PC-9 (cell line): ENCODE measurements around the gene CD86.

Experiments
- CTCF ChIP-seq: fragments of 200-600 bp; sonication (generic); conservative IDR thresholded peaks from 2 replicates; pipeline ENCODE4 v1.6.1; 2017; ENCODE audit warnings: mixed run types, antibody characterized with exemption, mild to moderate bottlenecking, moderate library complexity
- EZH2 ChIP-seq: fragments of 200-600 bp; sonication (generic); IDR thresholded peaks from 2 replicates; pipeline ENCODE4 v1.8.0; 2017; ENCODE audit warnings: antibody characterized with exemption, low read depth

- TF ChIP-seq CTCF (no peak), EZH2 (no peak)
Observed at GRCh38 chr3:122098611-122099010, 43.4 kb downstream of the CD86 start.
